C4-2B (cell line): ENCODE measurements around the gene ONECUT2.
A peak's percentile ranks its signal among the peaks of the same experiment; 100 is the strongest.
"Not testable (repeated sequence)": the region's sequence is repeated elsewhere in the genome, so short reads cannot be mapped to it uniquely, and the experiment has no call there.

Source experiments
- H3K27ac ChIP-seq: fragments of 450-650 bp; 2 replicates; pipeline ENCODE4 v1.5.1; 2017
- CTCF ChIP-seq: fragments of 450-650 bp; conservative IDR thresholded peaks from 2 replicates; pipeline ENCODE4 v1.5.1; 2017; ENCODE audit warnings: mild to moderate bottlenecking
- ZFX ChIP-seq: fragments of 450-650 bp; IDR thresholded peaks from 2 replicates; pipeline ENCODE4 v1.6.1; 2017

The ONECUT2 gene

DNA sequence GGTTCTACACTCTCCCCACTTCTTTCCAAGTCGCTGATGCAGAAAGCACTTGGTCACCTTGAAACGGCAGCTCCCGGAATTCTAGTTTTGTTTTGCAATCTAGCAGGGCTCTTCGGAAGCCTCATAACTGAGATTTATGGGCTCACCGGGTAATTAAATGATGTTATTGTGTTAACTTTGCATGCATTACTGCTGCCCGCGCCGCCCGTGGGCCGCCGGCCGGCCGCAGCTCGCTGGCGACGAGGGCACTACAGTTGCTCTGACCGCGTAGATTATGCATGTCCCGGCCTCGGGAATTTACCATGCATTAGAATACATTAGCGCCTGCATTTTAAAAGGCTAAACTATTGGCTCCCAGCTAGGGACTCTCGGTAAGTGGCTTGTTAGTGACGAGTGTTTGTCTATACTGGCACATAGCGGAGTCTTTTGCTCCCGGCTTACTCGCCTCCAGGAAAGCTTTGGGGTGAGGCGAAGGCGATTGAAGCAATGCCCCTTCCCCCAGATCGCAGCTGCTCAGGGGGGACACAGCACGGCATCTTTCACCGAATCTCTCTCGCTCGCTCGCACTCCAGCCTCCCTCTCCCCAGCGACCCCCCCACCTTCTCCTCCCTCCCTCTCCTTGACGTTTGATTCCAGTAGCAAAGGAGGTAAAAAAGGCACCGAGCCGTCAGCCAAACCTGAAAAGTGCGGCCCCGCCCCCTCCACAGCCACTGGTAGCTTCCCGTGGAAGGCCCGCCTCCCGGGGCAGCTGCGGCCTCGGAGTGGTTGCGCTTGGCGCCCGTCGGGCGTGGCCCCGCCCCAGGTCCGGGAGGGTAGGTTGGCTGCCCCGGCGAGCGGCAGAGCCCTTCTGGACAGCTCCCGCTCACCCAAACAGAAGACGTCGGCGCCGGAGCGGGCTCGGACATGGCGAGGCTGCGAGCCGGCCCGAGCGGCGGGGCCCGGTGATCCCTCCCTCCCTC is at the start of gene ONECUT2:
Gene ONECUT2 (plus strand): TSS at position 839 of the 959 bp plus-strand sequence. CDS start 343 bp downstream, outside the sequence.
- H3K27ac ChIP-seq, result peak within 1 kb of the TSS; percentile 34

DNA sequence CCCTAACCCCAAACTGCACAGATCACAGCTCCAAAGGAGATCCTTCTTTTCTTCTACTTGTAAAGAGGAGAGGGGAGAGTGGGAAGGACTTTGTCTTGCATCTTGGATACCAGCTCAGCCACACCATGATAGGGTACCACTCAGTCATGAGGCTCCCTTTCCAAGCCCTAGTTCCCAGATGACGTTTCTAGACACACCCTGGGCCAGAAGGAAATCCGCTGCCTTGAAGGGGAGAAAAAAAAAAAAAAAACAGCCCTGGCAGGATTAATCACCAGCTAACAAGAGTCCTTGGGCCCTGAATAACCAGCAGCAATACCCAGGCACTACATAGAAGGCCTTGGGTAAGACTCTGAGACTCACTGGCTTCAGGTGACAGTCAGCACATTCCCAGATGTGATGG is 45.9 kb upstream of the ONECUT2 start:
- TF ChIP-seq ZFX (no peak), CTCF (no peak)
- no peak overlapping the region for H3K27ac ChIP-seq

More for the DNA sequence above, at the start of gene ONECUT2:
- TF ChIP-seq ZFX, result no peak
- no peak for TF ChIP-seq CTCF

- H3K27ac ChIP-seq, result no peak overlapping the region
- TF ChIP-seq ZFX (no peak), CTCF (no peak)
Observed at GRCh38 chr18:57390044-57390443, 45.1 kb upstream of the ONECUT2 start.

- H3K27ac ChIP-seq, result not testable (repeated sequence)
Observed at GRCh38 chr18:57394749-57395148, 40.4 kb upstream of the ONECUT2 start.

- H3K27ac ChIP-seq, result not testable (repeated sequence)
Observed at GRCh38 chr18:57396831-57397230, 38.3 kb upstream of the ONECUT2 start.

- TF ChIP-seq CTCF, result no peak
- no peak for TF ChIP-seq ZFX
- no peak overlapping the region for H3K27ac ChIP-seq
Observed at GRCh38 chr18:57397440-57398132, 37.6 kb upstream of the ONECUT2 start.

DNA sequence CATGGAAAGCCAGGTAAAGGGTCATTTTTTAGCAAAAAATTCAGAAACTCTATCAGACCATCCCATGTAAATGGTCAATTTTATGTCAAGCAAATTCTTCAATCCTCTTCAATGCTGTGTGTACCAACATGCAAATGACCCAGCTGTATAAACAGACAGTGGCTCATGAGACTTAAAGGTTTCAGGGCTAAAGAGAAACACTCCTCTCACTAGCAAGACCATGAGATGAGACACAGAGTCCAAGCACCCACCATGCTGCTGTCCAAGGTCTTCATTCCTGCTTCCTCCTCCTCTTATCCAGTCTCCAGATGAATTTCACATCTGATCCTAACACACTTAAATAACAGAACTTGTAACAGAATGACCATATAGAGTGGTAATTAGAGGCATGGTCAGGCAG is 30.8 kb upstream of the ONECUT2 start:
- TF ChIP-seq ZFX, result no peak
- TF ChIP-seq CTCF, result no peak
- H3K27ac ChIP-seq, result no peak overlapping the region

DNA sequence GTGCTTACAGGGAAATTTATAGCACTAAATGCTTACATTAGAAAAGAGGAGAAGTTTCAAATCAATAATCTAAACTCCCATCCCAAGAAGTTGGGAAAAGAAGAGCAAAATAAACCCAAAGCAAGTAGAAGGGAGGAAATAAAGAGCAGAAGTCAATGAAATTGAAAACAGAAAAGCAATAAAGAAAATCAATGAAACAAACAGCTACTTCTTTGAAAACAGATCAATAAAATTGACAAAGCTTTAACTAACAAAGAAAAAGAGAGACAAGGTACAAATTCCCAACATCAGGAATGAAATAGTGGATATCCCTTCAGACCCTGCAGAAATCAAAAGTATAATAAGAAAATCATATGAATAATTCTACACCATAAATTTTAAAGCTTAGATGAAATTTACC is 25.5 kb upstream of the ONECUT2 start:
- H3K27ac ChIP-seq, result no peak overlapping the region
- TF ChIP-seq ZFX (no peak), CTCF (no peak)
